ENCODE results near the gene FKBP5.

The FKBP5 gene

DNA sequence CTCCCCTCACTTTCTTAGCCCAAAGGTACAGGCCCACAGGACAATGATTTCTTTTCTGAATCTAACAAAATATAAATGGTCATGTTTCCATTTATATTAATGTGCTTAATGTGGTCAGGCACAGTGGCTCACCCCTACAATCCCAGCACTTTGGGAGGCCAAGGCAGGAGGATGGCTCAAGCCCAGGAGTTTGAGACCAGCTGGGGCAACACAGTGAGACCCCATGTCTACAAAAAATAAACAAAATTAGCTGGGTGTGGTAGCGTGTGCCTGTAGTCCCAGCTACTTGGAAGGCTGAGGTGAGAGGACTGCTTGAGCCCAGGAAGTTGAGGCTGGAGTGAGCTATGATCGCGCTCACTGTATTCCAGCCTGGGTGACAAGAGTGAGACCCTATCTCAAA lies 98.8 kb downstream of the FKBP5 start:
- no peaks in the 10 kb centered on the region for H3K9me3 ChIP-seq (ENCODE audit: insufficient read depth, low read depth, low read length)
- H3K9ac ChIP-seq (ENCODE audit: low read depth, low read length), result no peak overlapping the region
- H3K4me1 ChIP-seq (ENCODE audit: insufficient read depth, low read length), result no peaks in the 10 kb centered on the region
- H3K4me3 ChIP-seq (ENCODE audit: low read length), result no peak overlapping the region
- H3K36me3 ChIP-seq (ENCODE audit: insufficient read depth, low read depth, low read length), result peaks cover 29% of the 10 kb centered on the region; the same call in 1 of the 2 replicates
- no peaks in the 10 kb centered on the region for H3K27me3 ChIP-seq (ENCODE audit: insufficient read depth, low read length)
- no peak overlapping the region for H3K27ac ChIP-seq (ENCODE audit: low read length)

GRCh38 chr6:35589201-35589739 lies 99.4 kb downstream of the FKBP5 start:
- H3K4me1 ChIP-seq (ENCODE audit: insufficient read depth, low read length), result no peaks in the 10 kb centered on the region

GRCh38 chr6:35587167-35587566 lies 101.5 kb downstream of the FKBP5 start:
- H3K27ac ChIP-seq (ENCODE audit: low read length), result no peak overlapping the region
- H3K27me3 ChIP-seq (ENCODE audit: insufficient read depth, low read length), result no peaks in the 10 kb centered on the region
- no peak overlapping the region for H3K4me3 ChIP-seq (ENCODE audit: low read length)
- H3K9ac ChIP-seq (ENCODE audit: low read depth, low read length), result no peak overlapping the region
- H3K4me1 ChIP-seq (ENCODE audit: insufficient read depth, low read length), result no peaks in the 10 kb centered on the region
- no peaks in the 10 kb centered on the region for H3K9me3 ChIP-seq (ENCODE audit: insufficient read depth, low read depth, low read length)
- peaks cover 27% of the 10 kb centered on the region; the same call in 1 of the 2 replicates for H3K36me3 ChIP-seq (ENCODE audit: insufficient read depth, low read depth, low read length)

More at GRCh38 chr6:35589201-35589739, 99.4 kb downstream of the FKBP5 start:
- no peak overlapping the region for H3K4me3 ChIP-seq (ENCODE audit: low read length)
- no peaks in the 10 kb centered on the region for H3K9me3 ChIP-seq (ENCODE audit: insufficient read depth, low read depth, low read length)
- no peak overlapping the region for H3K27ac ChIP-seq (ENCODE audit: low read length)
- H3K27me3 ChIP-seq (ENCODE audit: insufficient read depth, low read length), result no peaks in the 10 kb centered on the region
- no peak overlapping the region for H3K9ac ChIP-seq (ENCODE audit: low read depth, low read length)
- peaks cover 27% of the 10 kb centered on the region; the same call in 1 of the 2 replicates for H3K36me3 ChIP-seq (ENCODE audit: insufficient read depth, low read depth, low read length)

DNA sequence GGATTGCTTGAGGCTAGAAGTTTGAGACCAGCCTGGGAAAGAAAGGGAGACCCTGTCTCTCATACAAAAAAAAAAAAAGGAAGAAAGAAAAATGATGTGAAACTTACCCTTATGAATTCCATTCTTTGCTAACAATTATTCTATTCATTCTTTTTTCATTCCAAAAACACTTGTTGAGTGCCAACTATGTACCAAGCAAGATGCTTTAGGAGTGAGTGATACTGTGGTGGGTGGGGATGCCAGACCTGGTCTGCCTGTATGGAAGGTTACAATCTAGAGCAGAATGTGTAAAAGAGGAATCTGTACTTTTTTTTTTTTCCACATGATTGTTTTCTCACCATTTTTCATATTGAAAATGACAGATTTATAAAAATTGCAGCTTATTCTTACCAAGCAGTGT lies 102.2 kb downstream of the FKBP5 start:
- Histone ChIP-seq H3K4me3 (ENCODE audit: low read length) (no peak overlapping the region), H3K9ac (ENCODE audit: low read depth, low read length) (no peak overlapping the region), H3K36me3 (ENCODE audit: insufficient read depth, low read depth, low read length) (peaks cover 27% of the 10 kb centered on the region; the same call in 1 of the 2 replicates), H3K27me3 (ENCODE audit: insufficient read depth, low read length) (no peaks in the 10 kb centered on the region), H3K9me3 (ENCODE audit: insufficient read depth, low read depth, low read length) (no peaks in the 10 kb centered on the region), H3K27ac (ENCODE audit: low read length) (no peak overlapping the region), H3K4me1 (ENCODE audit: insufficient read depth, low read length) (no peaks in the 10 kb centered on the region)

DNA sequence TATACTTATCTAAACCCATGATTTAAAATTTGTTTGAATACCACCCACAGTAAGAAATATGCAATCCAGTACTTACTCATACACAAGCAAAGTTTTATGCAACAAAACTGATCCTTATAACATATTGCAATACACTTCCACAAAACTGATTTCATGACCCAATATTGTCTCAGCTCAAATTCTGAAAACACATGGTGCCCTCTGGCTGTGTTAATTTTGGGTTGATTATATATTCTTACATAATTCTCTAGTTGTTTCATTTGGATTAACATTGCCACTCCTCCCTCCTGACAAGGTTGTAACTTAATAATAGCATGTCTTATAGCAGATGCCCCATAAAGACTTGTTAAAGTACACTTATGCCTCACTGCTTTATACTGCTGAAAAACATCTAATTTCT lies 103.1 kb downstream of the FKBP5 start:
- Histone ChIP-seq H3K36me3 (ENCODE audit: insufficient read depth, low read depth, low read length) (peaks cover 24% of the 10 kb centered on the region; the same call in 1 of the 2 replicates), H3K4me1 (ENCODE audit: insufficient read depth, low read length) (no peaks in the 10 kb centered on the region), H3K9me3 (ENCODE audit: insufficient read depth, low read depth, low read length) (no peaks in the 10 kb centered on the region), H3K27ac (ENCODE audit: low read length) (no peak overlapping the region), H3K9ac (ENCODE audit: low read depth, low read length) (no peak overlapping the region), H3K27me3 (ENCODE audit: insufficient read depth, low read length) (no peaks in the 10 kb centered on the region), H3K4me3 (ENCODE audit: low read length) (no peak overlapping the region)

DNA sequence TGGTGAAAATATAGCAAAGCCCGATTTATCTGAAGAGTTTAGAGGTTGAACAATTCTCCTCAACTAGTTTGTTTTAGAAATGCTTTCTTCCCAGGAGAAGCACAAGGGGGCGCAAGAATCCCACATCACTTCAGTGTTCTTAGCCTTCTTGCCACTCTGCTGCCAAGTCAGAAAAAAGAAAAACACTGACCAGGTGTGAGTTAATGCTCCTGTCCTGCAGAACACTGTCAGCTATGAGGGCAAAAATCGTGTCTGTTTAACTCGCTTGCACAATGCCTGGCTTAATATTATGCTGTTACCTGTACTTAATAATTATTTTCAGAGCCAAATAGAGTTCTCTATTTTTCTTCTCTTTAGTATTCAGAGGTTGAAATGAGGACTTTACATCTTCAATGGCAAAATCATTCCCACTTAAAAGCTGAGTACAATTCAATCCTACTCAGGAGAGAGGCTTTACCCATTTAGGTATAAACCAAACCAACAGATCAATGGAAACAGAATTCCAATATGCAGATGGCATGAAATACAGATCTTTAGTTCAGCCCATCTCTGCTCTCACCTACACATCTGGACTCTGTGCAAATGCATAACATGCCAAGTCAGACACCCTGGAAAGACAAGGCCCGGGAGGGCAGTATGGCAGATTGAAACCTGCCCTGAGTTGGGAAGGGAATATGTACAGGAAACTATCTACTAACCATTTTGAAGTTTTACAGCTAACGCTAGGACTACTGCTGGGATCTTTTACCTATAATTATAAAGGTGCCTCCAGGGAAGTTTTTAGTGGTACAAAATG lies 104.6 kb downstream of the FKBP5 start:
- no peak overlapping the region for H3K27ac ChIP-seq (ENCODE audit: low read length)

GRCh38 chr6:35582315-35582714 lies 106.4 kb downstream of the FKBP5 start:
- no peaks in the 10 kb centered on the region for H3K9me3 ChIP-seq (ENCODE audit: insufficient read depth, low read depth, low read length)
- H3K4me1 ChIP-seq (ENCODE audit: insufficient read depth, low read length), result no peaks in the 10 kb centered on the region
- no peak overlapping the region for H3K4me3 ChIP-seq (ENCODE audit: low read length)
- peaks cover 14% of the 10 kb centered on the region; the same call in 1 of the 2 replicates for H3K36me3 ChIP-seq (ENCODE audit: insufficient read depth, low read depth, low read length)
- H3K27ac ChIP-seq (ENCODE audit: low read length), result no peak overlapping the region
- H3K9ac ChIP-seq (ENCODE audit: low read depth, low read length), result no peak overlapping the region
- H3K27me3 ChIP-seq (ENCODE audit: insufficient read depth, low read length), result no peaks in the 10 kb centered on the region

More for the DNA sequence above, 104.6 kb downstream of the FKBP5 start:
- H3K9ac ChIP-seq (ENCODE audit: low read depth, low read length), result no peak overlapping the region
- H3K4me3 ChIP-seq (ENCODE audit: low read length), result no peak overlapping the region
- no peaks in the 10 kb centered on the region for H3K9me3 ChIP-seq (ENCODE audit: insufficient read depth, low read depth, low read length)
- H3K36me3 ChIP-seq (ENCODE audit: insufficient read depth, low read depth, low read length), result peaks cover 14% of the 10 kb centered on the region; the same call in 1 of the 2 replicates
- no peaks in the 10 kb centered on the region for H3K4me1 ChIP-seq (ENCODE audit: insufficient read depth, low read length)
- no peaks in the 10 kb centered on the region for H3K27me3 ChIP-seq (ENCODE audit: insufficient read depth, low read length)

DNA sequence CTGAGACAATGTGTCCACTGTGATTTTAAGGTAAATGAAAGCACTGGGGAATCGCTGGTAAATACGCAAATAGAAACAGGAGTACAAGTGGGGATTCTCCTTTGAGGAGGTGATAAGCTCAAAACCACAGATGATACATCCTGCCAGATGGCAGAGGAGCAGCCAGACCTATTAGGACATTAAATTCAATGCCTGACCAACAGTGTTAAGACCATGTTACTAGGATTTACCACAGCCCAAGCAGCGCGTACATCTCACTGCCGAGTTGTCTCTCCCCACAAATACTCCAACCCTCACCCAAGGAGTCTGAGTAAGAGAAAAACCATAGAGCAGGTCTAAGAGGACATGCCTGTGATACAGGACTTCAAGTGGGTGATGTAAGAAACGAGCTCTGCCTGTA lies 107.1 kb downstream of the FKBP5 start:
- no peaks in the 10 kb centered on the region for H3K4me1 ChIP-seq (ENCODE audit: insufficient read depth, low read length)

GRCh38 chr6:35580836-35581235 lies 107.9 kb downstream of the FKBP5 start:
- no peak overlapping the region for H3K4me3 ChIP-seq (ENCODE audit: low read length)
- no peaks in the 10 kb centered on the region for H3K27me3 ChIP-seq (ENCODE audit: insufficient read depth, low read length)
- peaks cover 8% of the 10 kb centered on the region for H3K36me3 ChIP-seq (ENCODE audit: insufficient read depth, low read depth, low read length)
- H3K27ac ChIP-seq (ENCODE audit: low read length), result no peak overlapping the region
- no peak overlapping the region for H3K9ac ChIP-seq (ENCODE audit: low read depth, low read length)
- no peaks in the 10 kb centered on the region for H3K4me1 ChIP-seq (ENCODE audit: insufficient read depth, low read length)
- H3K9me3 ChIP-seq (ENCODE audit: insufficient read depth, low read depth, low read length), result no peaks in the 10 kb centered on the region

More for the DNA sequence above, 107.1 kb downstream of the FKBP5 start:
- Histone ChIP-seq H3K36me3 (ENCODE audit: insufficient read depth, low read depth, low read length) (peaks cover 12% of the 10 kb centered on the region; the same call in 1 of the 2 replicates), H3K27ac (ENCODE audit: low read length) (no peak overlapping the region), H3K27me3 (ENCODE audit: insufficient read depth, low read length) (no peaks in the 10 kb centered on the region), H3K4me3 (ENCODE audit: low read length) (no peak overlapping the region), H3K9ac (ENCODE audit: low read depth, low read length) (no peak overlapping the region), H3K9me3 (ENCODE audit: insufficient read depth, low read depth, low read length) (no peaks in the 10 kb centered on the region)

- no peaks in the 10 kb centered on the region for H3K4me1 ChIP-seq (ENCODE audit: insufficient read depth, low read length)
- H3K27me3 ChIP-seq (ENCODE audit: insufficient read depth, low read length), result no peaks in the 10 kb centered on the region
- no peak overlapping the region for H3K9ac ChIP-seq (ENCODE audit: low read depth, low read length)
- H3K36me3 ChIP-seq (ENCODE audit: insufficient read depth, low read depth, low read length), result peaks cover 30% of the 10 kb centered on the region
- H3K27ac ChIP-seq (ENCODE audit: low read length), result no peak overlapping the region
- H3K9me3 ChIP-seq (ENCODE audit: insufficient read depth, low read depth, low read length), result no peaks in the 10 kb centered on the region
- no peak overlapping the region for H3K4me3 ChIP-seq (ENCODE audit: low read length)
Measured at GRCh38 chr6:35576682-35577081, 112.0 kb downstream of the FKBP5 start.

GRCh38 chr6:35573495-35574110 lies 115.1 kb downstream of the FKBP5 start:
- no peaks in the 10 kb centered on the region for H3K4me1 ChIP-seq (ENCODE audit: insufficient read depth, low read length)
- no peak overlapping the region for H3K27ac ChIP-seq (ENCODE audit: low read length)
- no peaks in the 10 kb centered on the region for H3K27me3 ChIP-seq (ENCODE audit: insufficient read depth, low read length)
- H3K9ac ChIP-seq (ENCODE audit: low read depth, low read length), result no peak overlapping the region
- H3K4me3 ChIP-seq (ENCODE audit: low read length), result no peak overlapping the region
- H3K9me3 ChIP-seq (ENCODE audit: insufficient read depth, low read depth, low read length), result no peaks in the 10 kb centered on the region
- peaks cover 30% of the 10 kb centered on the region for H3K36me3 ChIP-seq (ENCODE audit: insufficient read depth, low read depth, low read length)
